GM12873 (cell line): Measurements from ENCODE around the gene TNIK.

Source experiments
- CTCF ChIP-seq: IDR thresholded peaks from 2 replicates; pipeline ENCODE4 v1.5.1; 2012; ENCODE audit warnings: low read depth, mild to moderate bottlenecking, moderate library complexity, low read length, control low read depth; ENCODE audit not compliant: insufficient read depth; ENCODE audit errors: missing control alignments

TNIK gene

GRCh38 chr3:171469376-171469775 is 9.2 kb upstream of the TNIK start:
- no peak for TF ChIP-seq CTCF

- TF ChIP-seq CTCF, result no peak
Measured at GRCh38 chr3:171468296-171468906, 8.2 kb upstream of the TNIK start.

- TF ChIP-seq CTCF, result no peak
Measured at GRCh38 chr3:171465763-171466162, 5.6 kb upstream of the TNIK start.

- TF ChIP-seq CTCF, result no peak
Measured at GRCh38 chr3:171464462-171464861, 4.3 kb upstream of the TNIK start.

GRCh38 chr3:171462224-171462623 is 2.0 kb upstream of the TNIK start:
- TF ChIP-seq CTCF, result no peak

- no peak for TF ChIP-seq CTCF
Measured at GRCh38 chr3:171461525-171461917, 1.3 kb upstream of the TNIK start.

GRCh38 chr3:171460725-171461524 is 720 bp upstream of the TNIK start:
- TF ChIP-seq CTCF, result no peak
